Stromal cell of bone marrow (primary cell): ENCODE data around the gene ZNF709.
"Not testable (repeated sequence)": the region's sequence is repeated elsewhere in the genome, so short reads cannot be mapped to it uniquely, and the experiment has no call there.

ENCODE experiments used
- DNase-seq: peaks from one replicate; pipeline ENCODE4 v3.0.0-alpha.2; 2012; ENCODE audit warnings: low read depth

ZNF709 gene

DNA sequence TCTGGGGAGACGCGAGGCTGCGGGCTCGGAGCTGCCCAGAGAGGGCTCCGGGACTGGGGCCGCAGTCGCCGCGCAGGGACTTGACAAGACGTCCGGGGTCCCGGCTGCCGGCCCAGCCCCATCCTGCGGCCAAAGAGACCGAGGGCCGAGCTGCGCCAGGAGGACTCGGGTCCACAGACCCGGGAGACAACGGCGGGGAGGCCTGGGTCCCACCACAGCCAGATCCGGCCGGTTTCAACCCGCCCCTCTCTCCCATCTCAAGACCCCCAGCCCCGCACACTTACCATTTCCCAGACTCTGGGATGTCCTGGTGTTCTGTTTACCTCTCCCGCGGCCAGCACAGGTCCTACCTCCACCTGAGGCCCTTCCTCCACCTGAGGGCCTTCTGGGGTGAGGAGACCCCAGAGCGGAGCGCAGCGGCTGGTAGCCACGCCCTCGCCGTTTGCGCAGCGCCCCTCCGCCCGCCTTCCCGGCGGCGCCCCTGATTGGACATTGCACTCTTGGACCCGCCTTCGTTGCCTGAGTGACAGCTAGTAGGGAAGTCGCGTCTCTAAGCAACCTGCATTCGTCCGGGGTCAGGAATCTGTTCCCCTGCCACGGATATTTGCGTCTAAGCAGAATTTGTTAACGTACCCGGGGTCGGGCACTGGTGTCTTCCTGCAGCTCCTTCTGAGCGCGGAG lies at the start of gene ZNF709:
TSS of gene ZNF709 (minus strand) at position 446 of the 681 bp plus-strand sequence. CDS start at position 287, 159 bp downstream.
- DNase-seq: peak; percentile 73

DNA sequence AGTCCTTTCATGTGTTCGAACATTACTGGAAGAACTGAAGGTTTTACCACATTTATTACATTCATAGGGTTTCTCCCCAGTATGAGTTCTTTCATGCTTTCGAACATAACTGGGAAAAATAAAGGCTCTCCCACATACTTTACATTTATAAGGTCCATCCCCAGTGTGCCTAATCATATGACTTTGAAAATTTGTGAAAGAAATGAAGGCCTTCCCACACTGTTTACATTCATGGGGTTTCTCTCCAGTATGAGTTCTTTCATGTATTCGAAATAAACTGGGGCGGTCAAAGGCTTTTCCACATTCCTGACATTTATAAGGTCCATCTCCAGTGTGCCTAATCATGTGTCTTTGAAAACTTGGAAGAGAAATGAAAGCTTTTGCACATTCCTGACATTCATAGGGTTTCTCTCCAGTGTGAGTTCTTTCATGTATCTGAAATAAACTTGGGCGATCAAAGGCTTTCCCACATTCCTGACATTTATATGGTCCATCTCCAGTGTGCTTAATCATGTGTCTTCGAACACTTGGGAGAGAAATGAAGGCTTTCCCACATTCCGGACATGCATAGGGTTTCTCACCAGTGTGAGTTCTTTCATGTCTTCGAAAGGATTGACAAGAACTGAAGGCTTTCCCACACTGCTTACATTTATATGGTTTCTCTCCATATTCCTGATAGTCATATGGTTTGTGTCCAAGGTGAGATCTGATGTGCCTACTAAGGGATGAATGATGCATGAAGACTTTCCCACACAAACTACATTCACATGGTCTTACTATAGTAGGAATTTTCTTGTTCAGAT lies 42.6 kb upstream of the ZNF709 start:
- DNase-seq: no peak

DNA sequence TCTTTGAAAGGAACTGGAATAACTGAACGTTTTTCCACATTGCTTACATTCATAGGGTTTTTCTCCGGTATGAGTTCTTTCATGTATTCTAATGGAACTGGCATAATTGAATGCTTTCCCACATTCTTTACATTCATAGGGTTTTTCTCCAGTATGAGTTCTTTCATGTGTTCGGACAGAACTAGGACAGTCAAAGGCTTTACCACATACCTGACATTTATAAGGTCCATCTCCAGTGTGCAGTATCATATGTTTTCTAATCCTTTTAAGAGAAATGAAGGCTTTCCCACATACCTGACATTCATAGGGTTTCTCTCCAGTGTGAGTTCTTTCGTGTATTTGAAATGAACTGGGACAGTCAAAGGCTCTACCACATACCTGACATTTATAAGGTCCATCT lies 41.9 kb upstream of the ZNF709 start:
- DNase-seq: no peak

DNA sequence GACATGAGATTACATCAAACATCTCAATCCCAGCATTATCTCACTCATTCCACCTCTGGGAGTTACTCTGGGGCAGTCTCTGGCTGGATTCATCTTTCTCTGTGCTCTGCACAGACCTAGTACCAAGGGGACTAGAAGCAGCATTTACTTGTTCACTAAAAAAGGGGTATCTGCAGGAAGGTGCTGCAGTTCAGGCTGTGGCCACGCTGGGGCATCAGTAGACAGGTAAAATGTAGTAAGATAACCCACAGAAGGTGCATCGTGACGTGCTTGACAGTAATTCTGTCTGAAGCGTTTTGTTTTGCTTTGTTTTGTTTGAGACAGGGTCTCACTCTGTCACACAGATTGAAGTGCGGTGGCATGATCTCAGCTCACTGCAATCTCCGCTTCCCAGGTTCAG lies 37.4 kb upstream of the ZNF709 start:
- no peak for DNase-seq

DNA sequence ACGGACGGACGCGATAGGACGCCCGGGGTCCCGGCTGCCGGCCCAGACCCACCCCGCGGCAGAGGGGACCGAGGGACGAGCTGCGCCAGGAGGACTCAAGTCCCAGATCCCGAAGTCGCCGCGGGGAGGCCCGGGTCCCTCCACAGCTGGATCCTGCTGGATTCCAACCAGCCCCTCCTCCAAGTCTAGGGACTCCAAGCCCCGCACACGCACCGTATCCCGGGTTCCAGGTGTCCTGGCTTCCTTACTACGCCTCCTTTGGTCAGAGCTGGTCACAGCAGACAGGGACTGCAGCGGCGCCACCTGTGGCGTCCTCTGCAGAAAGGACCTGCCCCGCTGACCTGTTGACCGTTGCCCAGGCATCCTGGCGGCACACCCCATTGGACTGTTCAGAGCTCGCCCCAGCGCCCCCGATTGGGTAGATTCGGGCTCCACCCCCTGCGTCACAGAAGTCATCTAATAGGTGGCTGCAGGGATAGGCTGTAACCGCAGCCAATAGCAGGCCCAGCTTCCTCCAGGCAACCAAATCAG lies 29.0 kb upstream of the ZNF709 start:
- no peak for DNase-seq

DNA sequence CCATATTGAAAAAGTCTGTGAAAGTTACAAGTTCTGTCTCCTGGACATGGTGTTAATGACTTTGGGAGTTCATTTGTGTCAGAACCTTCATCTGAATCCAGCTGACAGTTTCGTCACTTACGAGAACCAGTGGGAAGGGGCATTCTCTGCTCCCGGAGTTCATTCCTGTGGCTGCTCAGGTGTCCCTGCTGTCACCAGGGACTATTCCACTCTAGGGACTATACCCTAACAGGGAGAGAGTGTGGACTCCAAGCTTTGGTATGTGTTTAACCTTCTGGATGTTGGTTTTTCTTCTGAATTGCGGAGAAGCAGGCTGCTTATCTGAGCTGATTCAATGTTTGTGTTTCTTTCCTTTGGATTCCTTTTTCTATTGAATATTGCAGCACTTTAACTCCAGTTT lies 12.4 kb upstream of the ZNF709 start:
- DNase-seq: no peak

DNA sequence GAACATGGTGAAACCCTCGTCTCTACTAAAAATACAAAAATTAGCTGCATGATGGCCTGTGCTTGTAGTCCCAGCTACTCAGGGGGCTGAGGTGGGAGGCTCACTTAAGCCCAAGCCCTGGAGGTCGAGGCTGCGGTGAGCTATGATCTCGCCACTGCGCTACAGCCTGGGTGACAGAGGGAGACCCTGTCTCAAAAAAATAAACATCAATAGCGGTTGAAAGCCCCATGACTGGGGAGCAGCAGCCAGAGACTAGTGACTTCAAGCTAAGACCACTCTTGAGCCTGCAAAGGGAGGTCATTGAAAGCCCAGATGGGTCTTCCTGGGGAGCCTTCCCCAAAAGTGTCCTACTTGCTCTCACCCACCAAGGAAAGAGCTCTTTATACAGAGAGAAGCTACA lies 11.9 kb upstream of the ZNF709 start:
- DNase-seq: no peak

DNA sequence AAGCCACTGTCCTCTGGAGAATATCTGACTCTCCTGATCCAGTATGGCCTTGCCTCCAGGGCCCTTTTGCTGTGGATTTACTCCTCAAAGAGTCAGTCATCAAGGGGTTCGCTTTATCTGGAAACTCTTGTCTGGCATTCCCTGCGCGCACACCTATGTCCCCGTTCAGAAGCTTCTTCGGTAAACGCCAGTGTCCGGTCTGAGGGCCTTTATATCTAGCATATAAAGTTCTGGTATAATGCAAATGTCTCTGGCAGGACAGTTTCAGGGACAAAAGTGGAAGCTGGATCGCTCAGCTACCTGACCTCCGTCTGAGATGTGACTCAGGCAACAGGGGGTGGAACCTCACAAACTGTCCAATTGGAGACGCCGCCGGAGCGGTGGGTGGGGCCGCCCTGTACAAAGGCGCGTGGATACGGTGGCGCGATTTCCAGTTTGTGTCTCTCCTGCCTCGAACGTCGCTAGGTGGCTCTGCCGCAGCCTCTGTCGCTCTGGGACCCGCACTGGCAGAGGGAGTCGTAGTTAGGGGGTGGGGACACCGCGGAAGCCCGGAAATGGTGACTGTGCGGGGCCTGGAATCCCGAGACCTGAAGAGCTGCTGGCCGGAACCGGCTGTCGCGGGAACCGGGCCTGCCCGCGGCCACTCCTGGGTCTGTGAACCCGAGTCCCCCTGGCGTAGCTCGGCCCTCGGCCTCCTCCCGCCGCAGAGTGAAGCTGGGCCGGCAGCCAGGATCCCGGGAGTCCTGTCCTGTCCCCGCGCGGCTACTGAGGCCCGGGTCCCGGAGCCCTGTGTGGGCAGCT lies 10.6 kb upstream of the ZNF709 start:
- peak; percentile 74 for DNase-seq

DNA sequence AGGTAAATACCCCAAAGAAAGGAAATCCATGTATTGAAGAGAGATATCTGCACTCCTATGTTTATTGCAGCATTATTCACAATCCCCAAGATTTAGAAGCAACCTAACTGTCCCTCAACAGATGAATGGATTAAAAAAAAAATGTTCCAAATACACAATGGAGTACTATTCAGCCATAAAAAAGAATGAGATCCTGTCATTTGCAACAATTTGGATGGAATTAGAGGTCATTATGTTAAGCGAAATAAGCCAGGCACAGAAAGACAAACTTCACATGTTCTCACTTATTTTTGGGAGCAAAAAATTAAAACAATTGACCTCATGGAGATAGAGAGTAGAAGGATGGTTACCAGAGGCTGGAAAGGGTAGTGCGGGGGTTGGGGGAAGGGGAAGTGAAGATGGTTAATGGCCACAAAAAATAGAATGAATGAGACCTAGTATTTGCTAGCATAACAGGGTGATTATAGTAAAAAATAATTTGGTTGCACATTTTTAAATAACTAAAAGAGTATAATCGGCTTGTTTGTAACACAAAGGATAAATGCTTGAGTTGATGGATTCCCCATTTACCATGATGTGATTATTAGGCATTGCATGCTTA lies 9.7 kb upstream of the ZNF709 start:
- DNase-seq: no peak

DNA sequence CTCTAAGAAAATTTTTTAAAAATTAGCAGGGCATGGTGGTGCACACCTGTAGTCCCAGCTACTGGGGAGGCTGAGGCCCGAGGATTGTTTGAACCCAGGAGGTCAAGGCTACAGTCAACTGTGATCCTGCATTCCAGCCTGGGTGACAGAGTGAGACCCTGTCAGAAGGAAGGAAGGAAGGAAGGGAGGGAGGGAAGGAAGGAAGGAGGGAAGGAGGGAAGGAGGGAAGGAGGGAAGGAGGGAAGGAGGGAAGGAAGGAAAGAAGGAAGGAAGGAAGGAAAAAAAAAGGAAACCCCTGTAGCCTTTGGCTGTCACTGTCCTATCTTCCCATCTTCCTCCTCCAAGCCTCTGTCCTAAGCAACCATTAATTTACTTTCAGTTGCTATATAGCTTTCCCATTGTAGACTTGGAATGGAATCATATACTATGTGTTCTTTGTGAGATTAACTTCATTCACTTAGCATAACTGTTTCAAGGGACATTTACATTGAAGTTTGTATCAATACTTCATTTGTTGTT lies 1.7 kb upstream of the ZNF709 start:
- not testable (repeated sequence) for DNase-seq

DNA sequence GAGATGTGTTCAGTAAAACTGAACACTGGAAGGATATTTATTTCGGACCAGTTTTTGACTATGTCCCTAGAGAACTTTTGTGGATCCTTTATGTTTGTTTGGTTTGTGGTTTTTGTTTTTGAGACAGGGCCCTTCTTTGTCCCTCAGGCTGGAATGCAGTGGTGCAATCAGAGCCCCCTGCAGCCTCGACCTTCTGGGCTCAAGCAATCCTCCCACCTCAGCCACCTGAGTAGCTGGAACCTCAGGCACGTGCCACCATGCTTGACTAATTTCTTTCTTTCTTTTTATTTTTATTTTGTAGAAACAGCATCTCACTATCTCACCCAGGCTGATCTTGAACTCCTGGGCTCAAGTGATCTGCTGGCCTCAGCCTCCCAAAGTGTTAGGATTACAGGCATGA lies 955 bp upstream of the ZNF709 start:
- DNase-seq: no peak

DNA sequence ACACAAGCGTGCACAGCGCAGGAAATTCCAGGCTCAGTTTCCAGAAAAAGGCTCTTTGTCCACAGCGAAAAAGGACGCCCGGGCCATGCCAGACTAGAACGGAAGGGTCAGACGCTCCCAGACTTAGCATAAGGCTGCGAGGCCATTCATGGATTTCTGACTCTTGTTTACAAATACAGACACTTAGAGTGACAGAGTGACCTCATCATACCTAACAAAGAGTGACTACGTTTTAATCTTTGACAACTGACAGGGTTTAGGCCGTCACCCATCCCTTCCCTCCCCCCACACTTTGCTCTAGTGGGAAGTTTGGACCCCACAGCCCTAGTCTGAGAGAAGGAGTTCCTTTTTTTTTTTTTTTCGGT lies 418 bp upstream of the ZNF709 start:
- DNase-seq: no peak

DNA sequence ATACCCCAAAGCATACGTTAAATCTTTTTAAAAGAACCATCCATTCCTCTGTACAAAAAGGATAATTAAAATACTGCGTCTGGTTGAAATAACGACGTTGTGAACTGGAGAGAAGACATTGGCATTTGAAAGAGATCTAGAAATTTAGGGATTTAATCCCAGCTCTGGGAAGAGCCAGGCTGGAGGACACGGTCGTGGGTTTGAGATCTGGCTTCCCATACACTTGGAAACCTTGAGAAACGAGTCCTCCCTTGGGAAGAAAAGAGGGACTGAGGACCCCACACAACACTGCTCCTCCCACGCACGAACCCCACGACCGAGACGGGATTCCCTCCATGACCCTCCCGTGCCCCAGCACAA lies 625 bp downstream of the ZNF709 start:
- DNase-seq: no peak

DNA sequence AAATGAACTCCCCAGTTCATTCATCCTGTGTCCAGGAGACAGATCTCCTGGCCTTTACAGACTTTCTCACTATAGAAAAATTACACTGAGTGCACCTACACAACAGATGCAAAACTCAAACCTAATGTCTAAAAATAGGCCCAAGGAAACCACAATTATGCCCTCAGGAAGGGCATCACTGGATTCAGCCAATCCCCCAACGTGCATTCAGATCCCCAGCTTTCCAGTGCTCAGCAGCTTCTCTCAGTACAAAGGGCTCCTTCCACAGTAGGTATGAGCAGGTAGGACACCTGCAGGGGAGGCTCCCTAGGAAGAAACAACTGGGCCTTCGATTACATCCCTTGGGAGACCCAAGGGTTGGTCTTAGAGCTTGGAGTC lies 2.1 kb downstream of the ZNF709 start:
- no peak for DNase-seq

DNA sequence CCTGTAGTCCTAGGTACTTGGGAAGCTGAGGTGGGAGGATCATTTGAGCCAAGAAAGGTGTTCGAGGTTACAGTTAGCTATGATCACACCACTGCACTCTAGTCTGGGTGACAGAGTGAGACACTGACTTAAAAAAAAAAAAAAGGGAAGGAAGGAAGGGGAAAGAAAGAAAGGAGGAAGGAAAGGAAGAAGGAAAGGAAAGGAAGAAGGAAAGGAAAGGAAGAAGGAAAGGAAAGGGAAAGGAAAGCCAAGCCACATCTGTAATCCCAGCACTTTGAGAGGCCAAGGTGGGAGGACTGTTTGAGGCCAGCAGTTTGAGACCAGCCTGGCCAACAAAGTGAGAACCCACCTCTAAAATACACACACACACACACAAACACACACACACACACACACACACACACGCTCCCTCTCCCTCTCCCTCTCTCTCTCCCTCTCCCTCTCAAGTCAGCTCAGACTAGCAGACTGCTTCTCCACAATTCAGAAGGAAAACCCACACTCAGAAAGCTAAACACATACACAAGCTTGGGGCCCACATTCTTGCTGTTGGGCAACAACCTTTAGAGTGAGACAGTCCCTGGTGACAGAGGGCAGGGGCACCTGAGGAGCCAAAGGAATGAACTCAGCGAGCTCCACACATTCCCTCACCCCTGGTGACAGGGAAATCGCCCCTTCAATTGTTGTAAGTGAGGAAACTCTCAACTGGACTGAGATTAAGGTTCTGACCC lies 2.7 kb downstream of the ZNF709 start:
- no peak for DNase-seq

DNA sequence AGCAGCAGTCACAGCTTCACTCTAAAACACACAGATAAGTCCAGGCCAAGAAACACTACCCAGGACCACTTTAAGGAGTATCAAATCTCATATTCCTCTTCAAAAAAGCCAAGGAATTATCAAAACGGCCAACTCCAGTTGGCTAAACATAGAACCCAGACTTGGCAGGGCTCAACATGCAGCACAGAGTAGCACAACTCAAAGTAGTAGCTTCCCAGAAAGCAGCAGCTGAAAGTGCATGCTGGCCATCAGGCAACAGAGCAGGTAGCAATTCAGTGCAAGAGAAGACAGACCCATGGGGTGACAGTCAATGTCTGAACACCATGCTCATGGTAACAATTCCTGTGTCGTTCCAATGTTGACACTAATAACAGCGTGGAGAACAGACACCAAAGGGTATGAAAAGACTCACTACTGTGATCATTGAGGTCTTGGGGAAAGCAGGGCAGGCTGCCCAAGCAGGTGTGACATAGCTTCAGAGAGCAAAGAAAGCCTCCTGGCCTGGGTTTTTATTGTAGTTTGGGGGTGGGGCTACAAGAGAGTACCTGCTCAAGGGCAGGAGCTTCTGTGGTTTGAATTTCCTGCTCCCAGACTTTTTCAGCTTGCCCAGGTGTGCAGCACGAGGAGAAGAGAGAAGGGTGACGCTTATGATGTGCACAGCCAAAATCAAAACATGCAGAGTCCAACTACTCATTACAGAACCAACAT lies 6.2 kb downstream of the ZNF709 start:
- no peak for DNase-seq

DNA sequence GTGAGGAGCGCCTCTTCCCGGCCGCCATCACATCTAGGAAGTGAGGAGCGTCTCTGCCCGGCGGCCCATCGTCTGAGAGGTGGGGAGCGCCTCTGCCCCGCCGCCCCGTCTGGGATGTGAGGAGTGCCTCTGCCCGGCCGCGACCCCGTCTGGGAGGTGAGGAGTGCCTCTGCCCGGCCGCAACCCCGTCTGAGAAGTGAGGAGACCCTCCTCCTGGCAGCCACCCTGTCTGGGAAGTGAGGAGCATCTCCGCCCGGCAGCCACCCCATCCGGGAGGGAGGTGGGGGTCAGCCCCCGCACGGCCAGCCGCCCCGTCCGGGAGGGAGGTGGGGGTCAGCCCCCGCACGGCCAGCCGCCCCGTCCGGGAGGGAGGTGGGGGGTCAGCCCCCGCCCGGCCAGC lies 17.0 kb downstream of the ZNF709 start:
- not testable (repeated sequence) for DNase-seq

DNA sequence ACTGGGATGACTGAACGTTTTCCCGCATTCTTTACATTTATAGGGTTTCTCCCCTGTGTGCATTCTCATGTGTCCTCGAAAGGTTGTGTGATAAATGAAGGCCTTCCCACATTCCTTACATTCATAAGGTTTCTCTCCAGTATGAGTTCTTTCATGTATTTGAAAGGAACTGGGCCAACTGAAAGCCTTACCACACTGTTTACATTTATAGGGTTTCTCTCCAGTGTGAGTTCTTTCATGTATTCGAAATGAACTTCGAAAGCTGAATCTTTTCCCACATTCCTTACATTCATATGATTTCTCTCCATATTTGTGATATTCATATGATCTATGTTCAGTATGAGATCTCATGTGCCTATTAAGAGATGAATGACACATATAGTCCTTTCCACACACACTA lies 19.4 kb downstream of the ZNF709 start:
- DNase-seq: no peak

DNA sequence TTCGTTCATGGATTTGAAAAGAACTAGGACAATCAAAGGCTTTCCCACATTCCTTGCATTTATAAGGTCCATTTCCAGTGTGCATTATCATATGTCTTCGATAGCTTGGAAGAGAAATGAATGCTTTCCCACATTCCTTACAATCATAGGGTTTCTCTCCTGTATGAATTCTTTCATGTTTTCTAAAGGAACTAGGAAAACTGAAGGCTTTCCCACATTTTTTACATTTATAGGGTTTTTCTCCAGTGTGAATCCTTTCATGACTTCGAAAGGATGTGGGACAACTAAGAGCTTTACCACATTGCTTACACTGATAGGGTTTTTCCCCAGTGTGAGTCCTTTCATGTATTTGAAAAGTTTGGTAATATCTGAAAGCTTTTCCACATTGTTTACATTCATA lies 19.8 kb downstream of the ZNF709 start:
- no peak for DNase-seq

DNA sequence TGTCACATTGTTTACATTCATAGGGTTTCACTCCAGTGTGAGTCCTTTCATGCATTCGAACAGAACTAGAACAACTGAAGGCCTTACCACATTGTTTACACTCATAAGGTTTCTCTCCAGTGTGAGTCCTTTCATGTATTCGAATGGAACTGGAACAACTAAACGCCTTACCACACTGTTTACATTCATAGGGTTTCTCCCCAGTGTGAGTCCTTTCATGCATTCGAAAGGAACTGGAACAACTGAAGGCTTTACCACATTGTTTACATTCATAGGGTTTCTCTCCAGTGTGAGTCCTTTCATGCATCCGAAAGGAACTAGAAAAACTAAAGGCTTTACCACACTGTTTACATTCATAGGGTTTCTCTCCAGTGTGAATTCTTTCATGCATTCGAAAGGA lies 20.5 kb downstream of the ZNF709 start:
- DNase-seq: not testable (repeated sequence)

DNA sequence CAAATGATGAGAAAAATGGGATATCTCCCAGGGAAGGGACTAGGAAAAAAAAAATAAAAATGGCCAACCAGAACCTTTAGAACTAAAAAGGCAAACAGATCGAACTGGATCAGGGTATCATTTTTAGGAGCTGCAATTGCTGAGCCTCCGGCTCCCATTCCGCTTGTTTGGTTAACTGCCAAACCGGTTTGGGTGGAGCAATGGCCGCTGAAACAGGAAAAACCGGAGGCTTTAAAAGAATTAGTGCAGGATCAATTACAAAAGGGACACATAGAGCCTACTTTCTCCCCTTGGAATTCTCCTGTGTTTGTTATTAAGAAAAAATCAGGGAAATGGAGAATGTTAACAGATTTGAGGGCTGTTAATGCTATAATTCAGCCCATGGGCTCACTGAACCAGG lies 31.1 kb downstream of the ZNF709 start:
- no peak for DNase-seq
